ENCODE data around the gene SPC25. TPM values are rescaled to one million over a fixed set of nuclear protein-coding genes. Genes with fewer than 3 reads are reported as not detected.

Gene SPC25
- total RNA-seq, 4 donors from 2014 or later = 2.5 to 10.5 TPM; not detected in 2

GRCh38 chr2:168848225-168848624, 42.0 kb downstream of the SPC25 start:
- in situ Hi-C loops (cut with MboI; ENCODE audit: low pct_ligation_motif_present in 1 of 4, low pct_unique_long_range_greater_than_20kb in 1 of 4, low sequenced_read_pairs in 3 of 4) = no loop called here
- intact Hi-C loops (cut with DNase I; ENCODE audit: low total_unique reads) = no loop called here
- H3K36me3 ChIP-seq = no peaks in the 10 kb centered on the region

GRCh38 chr2:168843253-168843652, 47.0 kb downstream of the SPC25 start:
- Histone ChIP-seq H3K27ac (no peak overlapping the region), H3K4me3 (no peak overlapping the region), H3K27me3 (no peaks in the 10 kb centered on the region), H3K36me3 (no peaks in the 10 kb centered on the region), H3K4me1 (no peaks in the 10 kb centered on the region), H3K9me3 (no peaks in the 10 kb centered on the region)
- intact Hi-C loops (cut with DNase I; ENCODE audit: low total_unique reads) (no loop called here), in situ Hi-C loops (cut with MboI; ENCODE audit: low pct_ligation_motif_present in 1 of 4, low pct_unique_long_range_greater_than_20kb in 1 of 4, low sequenced_read_pairs in 3 of 4) (no loop called here)
- TF ChIP-seq POLR2AphosphoS5 (IDR thresholded peaks at IDR 0.05) (no peak), EP300 (IDR thresholded peaks at IDR 0.05; ENCODE audit: low read depth) (no peak), POLR2A (IDR thresholded peaks at IDR 0.05) (no peak), CTCF (IDR thresholded peaks at IDR 0.05) (no peak)
- DNase-seq = no peak
- WGBS, 2 donors (ENCODE audit: low coverage in 1 of 2) = 94% methylated on average over 3 of the region's 3 CpGs; no CpG with 5 or more reads in 1 of the 2 donors

More at GRCh38 chr2:168848225-168848624, 42.0 kb downstream of the SPC25 start:
- Histone ChIP-seq H3K27ac (no peak overlapping the region), H3K4me3 (no peak overlapping the region), H3K9me3 (no peaks in the 10 kb centered on the region), H3K4me1 (no peaks in the 10 kb centered on the region), H3K27me3 (no peaks in the 10 kb centered on the region)
- whole genome bisulfite sequencing, 2 donors (ENCODE audit: low coverage in 1 of 2) = 78 to 93% methylated on average over 3 of the region's 3 CpGs
- DNase-seq = no peak
- no peak for TF ChIP-seq EP300 (IDR thresholded peaks at IDR 0.05; ENCODE audit: low read depth)
- TF ChIP-seq CTCF (IDR thresholded peaks at IDR 0.05) = no peak
- no peak for TF ChIP-seq POLR2A (IDR thresholded peaks at IDR 0.05)
- TF ChIP-seq POLR2AphosphoS5 (IDR thresholded peaks at IDR 0.05) = no peak

- Histone ChIP-seq H3K36me3 (no peaks in the 10 kb centered on the region), H3K9me3 (no peaks in the 10 kb centered on the region), H3K27ac (no peak overlapping the region), H3K4me3 (no peak overlapping the region), H3K27me3 (no peaks in the 10 kb centered on the region), H3K4me1 (no peaks in the 10 kb centered on the region)
- 64 to 69% methylated on average over 1 to 2 of the region's 2 CpGs for WGBS, 2 donors (ENCODE audit: low coverage in 1 of 2)
- TF ChIP-seq POLR2AphosphoS5 (IDR thresholded peaks at IDR 0.05) = no peak
- TF ChIP-seq EP300 (IDR thresholded peaks at IDR 0.05; ENCODE audit: low read depth) = no peak
- no peak for TF ChIP-seq CTCF (IDR thresholded peaks at IDR 0.05)
- TF ChIP-seq POLR2A (IDR thresholded peaks at IDR 0.05) = no peak
- in situ Hi-C loops (cut with MboI; ENCODE audit: low pct_ligation_motif_present in 1 of 4, low pct_unique_long_range_greater_than_20kb in 1 of 4, low sequenced_read_pairs in 3 of 4) = no loop called here
- DNase-seq = no peak
- intact Hi-C loops (cut with DNase I; ENCODE audit: low total_unique reads) = no loop called here
These were observed 48.8 kb downstream of the SPC25 start for GRCh38 chr2:168841445-168841844.

GRCh38 chr2:168835969-168836368, 54.3 kb downstream of the SPC25 start:
- WGBS, 2 donors (ENCODE audit: low coverage in 1 of 2) = 96 to 100% methylated on average over 2 of the region's 2 CpGs
- Histone ChIP-seq H3K27ac (no peak overlapping the region), H3K4me1 (no peaks in the 10 kb centered on the region), H3K4me3 (no peak overlapping the region), H3K36me3 (peaks cover 0 to 9% (median 0%) of the 10 kb centered on the region in 4 donors), H3K27me3 (no peaks in the 10 kb centered on the region), H3K9me3 (no peaks in the 10 kb centered on the region)
- in situ Hi-C loops (cut with MboI; ENCODE audit: low pct_ligation_motif_present in 1 of 4, low pct_unique_long_range_greater_than_20kb in 1 of 4, low sequenced_read_pairs in 3 of 4) = no loop called here
- DNase-seq = no peak
- intact Hi-C loops (cut with DNase I; ENCODE audit: low total_unique reads) = no loop called here
- TF ChIP-seq POLR2A (IDR thresholded peaks at IDR 0.05) = no peak
- TF ChIP-seq EP300 (IDR thresholded peaks at IDR 0.05; ENCODE audit: low read depth) = no peak
- no peak for TF ChIP-seq POLR2AphosphoS5 (IDR thresholded peaks at IDR 0.05)
- TF ChIP-seq CTCF (IDR thresholded peaks at IDR 0.05) = no peak

Data from transverse colon (tissue), 4 donors.